Effector CD4-positive, alpha-beta T cell (primary cell): ENCODE data around the gene FGFBP1.
"Not testable (repeated sequence)": the region's sequence is repeated elsewhere in the genome, so short reads cannot be mapped to it uniquely, and the experiment has no call there.

ENCODE experiments used
- DNase-seq: peaks from one replicate; pipeline ENCODE4 v3.0.0-alpha.2; 2020

Gene FGFBP1

GRCh38 chr4:15944895-15945294, 6.4 kb upstream of the FGFBP1 start:
- DNase-seq = no peak

DNA sequence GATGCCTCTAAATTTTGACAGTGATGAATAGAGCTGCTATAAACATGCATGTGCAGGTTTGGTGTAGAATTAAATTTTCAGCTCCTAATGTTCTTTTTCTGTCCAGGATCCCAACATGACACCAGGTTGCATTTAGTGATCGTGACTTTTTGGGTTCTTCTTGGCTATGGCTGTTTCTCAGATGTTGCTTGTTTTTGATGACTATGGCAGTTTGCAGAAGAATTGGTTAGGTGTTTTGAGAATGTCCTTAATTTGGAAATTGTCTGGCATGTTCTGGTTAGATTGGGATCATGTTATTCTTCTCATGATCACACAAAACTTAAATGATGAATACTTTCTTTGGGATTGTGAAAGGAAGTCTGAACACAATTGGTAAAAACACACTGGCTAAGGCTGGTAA, 3.7 kb upstream of the FGFBP1 start:
- DNase-seq = no peak

DNA sequence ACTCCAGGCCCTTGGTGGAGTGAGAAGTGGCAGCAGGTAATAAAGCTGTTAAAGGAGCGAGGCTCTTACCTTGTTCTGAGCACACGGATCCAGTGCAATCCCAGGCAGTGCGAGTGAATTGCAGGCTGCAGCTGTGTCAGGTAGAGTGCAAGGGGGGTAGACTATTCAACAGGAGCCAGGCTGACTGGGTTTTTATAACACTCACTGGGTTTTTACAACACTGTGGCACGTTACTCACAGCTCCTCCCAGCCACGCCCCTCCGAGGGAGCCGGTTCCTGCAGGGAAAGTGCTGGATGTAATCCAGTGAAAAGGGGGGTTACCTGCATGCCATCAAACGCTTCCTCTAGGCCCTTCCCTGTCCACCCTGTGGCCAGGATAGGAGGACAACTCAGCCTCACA, 358 bp downstream of the FGFBP1 start:
- DNase-seq = no peak

DNA sequence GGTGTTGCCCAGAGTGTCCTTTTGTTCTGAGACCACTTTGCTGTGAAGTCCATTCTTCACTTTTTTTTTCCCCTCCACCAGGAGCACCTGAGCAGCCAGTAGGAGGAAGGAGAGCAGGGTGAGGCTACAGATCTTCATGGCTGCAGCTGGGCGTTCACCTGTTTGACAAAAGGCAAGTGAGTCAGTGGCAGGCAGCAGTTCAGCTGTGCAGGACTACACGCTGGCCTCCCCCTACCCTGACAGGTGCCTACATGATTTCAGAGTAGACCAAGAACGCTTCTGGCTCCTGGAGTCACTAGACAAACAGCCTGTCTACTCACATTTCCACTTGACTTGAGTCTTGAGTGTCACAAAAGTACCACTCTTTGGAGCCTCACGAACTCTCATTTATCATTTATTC, 2.0 kb downstream of the FGFBP1 start:
- DNase-seq = no peak

GRCh38 chr4:15935504-15936402, 2.8 kb downstream of the FGFBP1 start:
- no peak for DNase-seq

GRCh38 chr4:15934259-15934658, 4.3 kb downstream of the FGFBP1 start:
- no peak for DNase-seq

- no peak for DNase-seq
Observed at GRCh38 chr4:15931451-15932210, 6.9 kb downstream of the FGFBP1 start.

DNA sequence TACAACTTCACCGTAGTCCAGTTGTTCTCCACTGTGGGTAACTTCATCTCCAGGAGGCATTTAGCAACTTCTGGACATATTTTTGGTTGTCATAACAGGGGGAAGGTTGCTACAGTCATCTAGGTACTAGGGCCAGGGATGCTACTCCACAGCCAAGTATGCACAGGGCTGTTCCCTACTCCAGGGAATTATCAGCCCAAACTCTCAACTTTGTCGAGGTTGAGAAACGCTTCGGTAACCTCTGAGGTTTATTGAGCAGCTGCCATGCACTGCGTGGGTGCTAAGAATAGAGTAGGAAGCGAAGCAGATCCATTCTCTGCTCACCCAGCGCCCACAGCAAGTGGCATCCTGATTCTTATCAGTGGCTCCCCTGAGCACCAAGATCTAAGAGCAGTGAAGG, 8.2 kb downstream of the FGFBP1 start:
- DNase-seq = no peak

DNA sequence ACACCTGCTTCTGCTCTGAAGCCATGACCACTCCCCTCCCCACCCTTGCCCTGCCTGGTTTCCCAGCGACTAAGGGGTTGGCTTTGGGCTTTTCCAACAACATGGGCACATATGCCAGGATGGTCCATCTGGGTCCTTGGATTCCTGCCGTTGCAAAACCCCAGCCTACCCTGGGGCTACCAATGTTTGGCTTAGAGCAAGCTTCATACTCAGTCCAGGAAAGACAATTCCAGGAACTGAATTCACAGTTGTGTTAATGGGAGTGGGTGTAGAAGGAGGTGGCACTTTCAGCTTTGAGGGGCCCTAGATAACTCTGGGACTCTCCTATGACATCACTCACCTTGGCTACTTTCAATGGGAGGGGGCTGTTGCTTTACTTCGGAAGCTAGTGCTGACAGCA, 9.0 kb downstream of the FGFBP1 start:
- DNase-seq = no peak

GRCh38 chr4:15928883-15929282, 9.7 kb downstream of the FGFBP1 start:
- no peak for DNase-seq

DNA sequence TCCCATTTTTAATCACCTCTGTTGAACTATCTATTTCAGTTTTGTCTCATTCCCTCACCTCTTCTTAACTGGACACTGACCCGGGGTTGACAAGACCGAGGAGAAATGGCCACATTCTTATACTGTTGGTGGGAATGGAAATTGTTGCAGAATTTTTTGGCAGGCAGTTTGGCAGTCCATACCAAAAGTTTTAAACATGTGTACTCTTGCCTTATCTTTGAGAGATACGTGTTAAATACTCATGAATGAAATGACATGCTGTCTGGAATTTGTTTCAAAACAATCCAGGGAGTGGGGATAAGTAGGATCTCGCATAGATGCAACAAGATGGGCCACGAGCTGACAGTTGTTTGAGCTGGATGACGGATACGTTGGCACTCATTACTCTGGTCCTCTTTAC, 12.1 kb downstream of the FGFBP1 start:
- no peak for DNase-seq

DNA sequence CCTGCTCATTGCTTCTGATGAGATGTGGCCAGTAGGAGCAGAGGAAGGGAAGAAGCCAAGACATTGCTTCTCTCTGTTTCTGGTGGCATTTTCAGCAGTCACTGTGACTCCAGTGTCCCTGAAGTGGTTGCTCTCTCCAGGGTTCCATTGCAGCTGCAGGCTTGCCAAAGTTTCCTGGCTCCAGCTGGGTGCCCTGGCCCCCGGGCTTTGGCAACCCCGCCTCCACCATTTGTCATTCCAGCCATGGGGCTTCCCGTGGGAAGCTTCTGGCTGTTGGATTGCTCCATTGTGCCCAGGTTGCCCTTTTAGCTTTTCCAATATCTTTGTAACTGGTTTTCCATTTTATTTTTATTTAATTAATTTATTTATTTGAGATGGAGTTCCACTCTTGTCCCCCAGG, 12.7 kb downstream of the FGFBP1 start:
- no peak for DNase-seq

DNA sequence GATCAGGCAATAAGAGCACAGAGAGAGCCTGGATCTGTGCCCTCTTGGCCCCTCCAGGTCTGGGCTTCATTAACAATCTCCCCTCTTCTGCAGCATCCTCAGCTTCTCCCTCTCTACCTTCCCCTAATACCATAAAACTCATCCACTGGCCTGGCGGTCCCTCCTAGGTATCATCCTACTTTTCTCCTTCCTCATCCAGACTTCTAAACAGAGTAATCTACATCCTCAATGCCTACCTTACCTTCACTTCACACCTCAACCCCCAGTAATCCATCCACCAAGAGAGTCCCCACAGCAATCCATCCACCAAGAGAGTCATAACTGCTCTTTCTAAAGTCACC, 17.0 kb downstream of the FGFBP1 start:
- DNase-seq = no peak

DNA sequence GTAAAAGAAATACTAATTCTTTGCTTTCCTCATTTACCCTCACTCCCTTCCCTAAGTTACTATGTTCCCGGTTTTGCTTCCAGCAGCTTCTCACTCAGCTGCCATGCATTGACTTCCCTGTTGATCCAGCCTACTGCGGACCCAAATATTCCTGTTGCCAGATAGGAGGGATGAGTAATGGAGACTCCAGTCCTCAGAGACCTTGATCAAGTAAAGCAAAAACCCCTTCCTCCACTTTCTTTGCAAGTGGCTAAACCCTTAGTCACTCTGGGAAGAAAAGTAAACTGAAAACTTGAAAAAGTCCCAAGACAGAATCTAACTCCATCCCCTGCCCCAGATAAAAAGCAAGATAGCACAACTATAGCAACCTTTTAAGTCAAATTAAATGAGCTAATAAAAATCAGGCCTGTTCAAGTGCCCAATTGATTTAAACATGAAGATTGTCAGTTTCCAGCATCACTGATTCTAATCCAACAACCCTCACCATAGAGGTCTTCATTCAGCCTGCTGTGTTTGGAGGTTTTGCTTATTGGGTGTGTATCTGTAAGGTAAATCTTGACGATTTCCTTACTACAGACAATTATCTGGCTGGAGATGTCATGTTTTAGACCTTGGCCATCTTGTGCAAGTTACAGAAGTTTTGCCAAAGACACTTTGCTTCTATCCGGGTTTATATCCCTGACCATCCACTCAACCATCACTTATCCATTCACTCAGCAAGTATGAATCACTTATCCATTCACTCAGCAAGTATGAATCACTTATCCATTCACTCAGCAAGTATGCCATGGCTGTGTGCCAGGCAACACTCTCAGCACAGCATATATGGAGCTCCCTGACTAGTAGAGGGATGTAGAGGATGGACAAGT, 17.6 kb downstream of the FGFBP1 start:
- no peak for DNase-seq

DNA sequence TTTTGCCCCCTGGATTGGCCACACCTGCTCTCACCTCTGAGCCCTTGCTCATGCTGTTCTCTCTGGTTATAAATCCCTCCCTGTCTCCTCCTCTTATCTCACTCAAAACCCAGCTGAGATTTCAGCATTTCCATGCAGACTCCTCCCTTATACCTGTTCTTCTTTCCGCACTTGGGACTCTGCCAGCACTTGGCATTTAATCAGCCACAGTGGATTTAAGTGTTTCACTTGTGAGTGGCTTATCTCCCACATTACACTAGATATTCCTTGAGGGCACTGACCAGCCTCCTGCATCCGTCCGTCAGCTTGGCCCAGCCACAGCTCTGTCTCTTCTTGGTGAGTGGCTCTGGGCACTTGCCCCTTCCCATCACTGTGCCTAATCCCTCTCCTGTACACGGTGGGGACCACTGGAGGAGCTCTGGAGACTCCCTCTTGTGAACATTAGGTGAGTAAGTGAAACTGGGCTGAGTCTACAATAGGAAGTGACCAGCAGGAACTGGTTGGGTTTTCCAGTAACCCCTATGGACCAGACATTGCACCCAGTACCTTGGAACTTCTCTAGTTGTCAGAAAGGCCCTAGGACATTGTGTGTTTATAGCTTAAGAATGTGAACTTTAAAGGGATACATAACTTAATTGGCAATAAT, 19.9 kb downstream of the FGFBP1 start:
- DNase-seq = no peak

- DNase-seq = no peak
Observed at GRCh38 chr4:15917297-15917696, 21.2 kb downstream of the FGFBP1 start.

DNA sequence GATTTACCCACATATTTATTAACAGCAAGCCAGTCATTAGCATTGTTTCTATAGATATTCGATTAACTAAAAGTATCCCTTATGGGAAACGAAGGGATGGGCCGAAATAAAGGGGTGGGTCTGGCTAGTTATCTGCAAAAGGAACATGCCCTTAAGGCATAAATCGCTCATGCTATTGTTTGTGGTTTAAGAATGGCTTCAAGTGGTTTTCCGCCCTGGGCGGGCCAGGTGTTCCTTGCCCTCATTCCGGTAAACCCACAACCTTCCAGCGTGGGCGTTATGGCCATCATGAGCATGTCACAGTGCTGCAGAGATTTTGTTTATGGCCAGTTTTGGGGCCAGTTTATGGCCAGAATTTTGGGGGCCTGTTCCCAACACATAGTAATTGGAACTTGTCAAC, 22.2 kb downstream of the FGFBP1 start:
- not testable (repeated sequence) for DNase-seq

GRCh38 chr4:15914736-15915135, 23.8 kb downstream of the FGFBP1 start:
- no peak for DNase-seq

DNA sequence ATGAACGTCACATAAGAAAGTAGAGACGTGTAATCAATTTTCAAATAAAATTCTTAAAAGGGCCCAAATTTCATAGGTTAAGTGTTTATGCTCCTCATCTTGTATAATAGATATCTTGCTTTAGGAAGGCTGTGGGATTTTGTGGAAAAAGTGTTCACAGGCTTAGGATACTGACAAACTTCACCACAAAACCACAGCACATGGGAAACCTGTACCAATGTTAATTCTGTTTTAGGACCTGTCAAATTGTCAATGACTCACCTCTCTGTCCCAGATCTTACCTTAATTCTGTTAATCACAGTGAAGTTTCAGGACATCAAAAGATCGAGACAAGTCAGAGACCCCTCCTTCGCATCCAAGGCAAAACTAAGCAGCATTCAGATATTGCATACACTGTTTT, 24.2 kb downstream of the FGFBP1 start:
- no peak for DNase-seq

- DNase-seq = no peak
Observed at GRCh38 chr4:15913631-15913970, 24.9 kb downstream of the FGFBP1 start.

DNA sequence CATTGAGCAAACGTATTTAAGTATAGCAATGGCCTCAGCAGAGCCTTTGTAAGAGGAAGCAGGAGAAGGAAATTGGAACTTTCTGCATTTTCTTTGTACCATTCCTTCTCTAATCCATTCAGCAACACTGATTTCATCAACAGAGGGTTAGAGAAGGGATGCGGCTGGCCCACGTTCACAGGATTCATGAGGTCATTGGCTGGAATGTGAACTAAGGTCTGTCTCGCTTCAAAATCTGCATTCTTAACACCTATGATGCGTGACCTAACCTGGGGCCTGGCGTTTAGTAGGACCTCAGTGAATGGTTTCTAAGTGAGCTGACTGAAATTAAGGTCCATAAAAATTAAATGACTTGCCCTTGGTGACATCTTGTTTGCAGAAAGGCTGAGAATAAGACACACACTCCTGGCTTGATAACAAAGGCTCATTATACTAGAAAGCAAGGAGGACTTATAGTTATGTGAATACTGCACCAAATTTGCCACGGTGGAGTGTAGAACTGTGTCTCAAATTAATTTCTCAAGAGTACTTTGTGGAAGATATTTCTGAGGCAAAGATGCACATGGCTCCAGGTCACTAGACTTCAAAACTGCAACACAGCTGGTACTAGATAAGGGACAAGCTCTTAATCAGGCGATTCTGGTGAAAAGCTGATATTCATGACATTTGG, 25.4 kb downstream of the FGFBP1 start:
- DNase-seq = no peak

DNA sequence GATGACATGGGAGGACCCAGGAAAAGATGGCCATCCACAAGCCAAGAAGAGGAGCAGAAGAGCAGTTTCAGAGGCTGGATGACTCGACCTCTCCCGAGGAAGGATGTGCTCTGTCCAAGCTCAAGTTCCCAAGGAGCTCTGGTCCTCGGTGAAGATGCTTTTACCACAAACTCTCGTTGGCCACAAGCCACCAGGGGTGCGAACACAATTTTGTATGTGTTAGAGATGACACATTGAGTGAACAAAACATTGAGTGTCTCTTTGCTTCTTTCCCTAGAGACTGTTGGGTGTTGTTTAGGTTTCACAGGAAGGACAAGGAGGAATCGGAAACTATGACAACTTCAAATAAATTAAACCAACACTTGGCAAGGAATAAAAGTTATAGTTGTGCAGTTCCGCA, 26.3 kb downstream of the FGFBP1 start:
- DNase-seq = no peak
